HEK293T (cell line): ENCODE results near the gene FZD10.

Experiments
- BHLHE40 ChIP-seq: fragments of 450-650 bp; IDR thresholded peaks from 2 replicates; pipeline ENCODE4 v1.6.1; 2016; ENCODE audit warnings: mild to moderate bottlenecking, moderate library complexity, borderline replicate concordance
- ELF4 ChIP-seq: fragments of 450-650 bp; IDR thresholded peaks from 2 replicates; pipeline ENCODE4 v1.6.1; 2017; ENCODE audit warnings: antibody characterized with exemption
- FOXA1 ChIP-seq: fragments of 450-650 bp; IDR thresholded peaks from 2 replicates; pipeline ENCODE4 v1.6.1; 2016; ENCODE audit warnings: mild to moderate bottlenecking
- FOXM1 ChIP-seq: fragments of 450-650 bp; IDR thresholded peaks from 2 replicates; pipeline ENCODE4 v1.6.1; 2017; ENCODE audit warnings: mild to moderate bottlenecking, borderline replicate concordance

GRCh38 chr12:130202201-130202600, 39.9 kb downstream of the FZD10 start:
- TF ChIP-seq FOXM1 (no peak), FOXA1 (no peak), ELF4 (no peak), BHLHE40 (no peak)
